Astrocyte of the hippocampus (primary cell): ENCODE measurements around the gene HEG1.

Experiments used
- DNase-seq: peaks from one replicate; pipeline ENCODE4 v3.0.0; 2011; ENCODE audit warnings: low read depth, low spot score

HEG1 gene

DNA sequence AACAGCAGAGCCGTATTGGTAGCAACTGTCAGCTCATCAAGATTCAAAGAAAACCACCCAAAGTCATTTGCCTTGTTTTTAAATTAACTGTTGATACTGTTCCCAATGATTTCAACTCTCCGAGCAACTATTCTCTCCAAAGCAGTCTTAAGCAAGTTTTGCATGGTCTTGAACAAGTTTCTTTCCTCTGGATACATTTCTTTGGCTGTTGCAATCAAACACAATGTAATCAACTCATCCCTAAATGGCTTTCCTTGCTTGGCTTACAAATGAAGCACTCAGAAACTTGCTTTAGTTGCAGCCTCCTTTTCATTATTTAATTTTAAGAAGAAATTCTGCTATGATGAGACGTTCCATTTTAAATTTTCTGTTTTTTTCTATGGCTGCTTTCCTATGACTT lies 105.8 kb downstream of the HEG1 start:
- no peak for DNase-seq

DNA sequence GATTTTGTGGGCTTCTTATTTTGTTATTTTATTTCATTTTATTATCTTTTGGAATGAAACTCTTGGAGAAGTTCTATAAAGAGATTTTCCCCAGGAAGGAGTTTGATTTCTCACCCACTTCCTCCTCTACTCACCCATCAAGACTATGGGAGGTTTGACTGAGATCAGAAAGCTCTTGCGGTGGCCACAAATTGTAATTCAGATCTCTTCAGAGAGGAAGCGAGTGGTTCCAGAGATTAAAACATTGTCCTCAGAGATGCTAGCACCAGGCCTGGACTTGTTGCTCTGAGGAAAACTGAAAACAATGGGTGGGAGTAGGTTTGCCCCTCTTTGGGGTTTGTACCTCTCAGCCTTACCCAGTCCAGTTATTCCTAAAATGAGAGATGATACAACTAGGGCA lies 113.2 kb downstream of the HEG1 start:
- DNase-seq, result no peak

DNA sequence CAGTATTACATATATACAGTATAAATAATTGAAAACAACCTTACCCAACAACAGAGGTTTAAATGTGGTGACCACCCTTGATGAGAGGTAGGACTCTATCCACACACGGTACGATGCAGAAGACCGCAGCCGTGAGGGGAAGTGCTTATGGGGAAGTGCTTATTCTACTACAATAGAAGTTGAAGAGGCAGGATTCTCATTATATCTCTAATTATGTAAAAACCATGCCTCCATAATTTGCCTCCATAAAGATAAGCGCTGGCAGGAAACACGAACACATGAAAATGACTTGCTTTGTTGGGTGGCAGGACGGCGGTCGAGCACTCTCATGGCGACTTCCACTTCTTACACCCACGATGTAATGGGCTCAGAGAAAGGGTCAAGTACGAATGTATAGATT lies 114.0 kb downstream of the HEG1 start:
- no peak for DNase-seq

DNA sequence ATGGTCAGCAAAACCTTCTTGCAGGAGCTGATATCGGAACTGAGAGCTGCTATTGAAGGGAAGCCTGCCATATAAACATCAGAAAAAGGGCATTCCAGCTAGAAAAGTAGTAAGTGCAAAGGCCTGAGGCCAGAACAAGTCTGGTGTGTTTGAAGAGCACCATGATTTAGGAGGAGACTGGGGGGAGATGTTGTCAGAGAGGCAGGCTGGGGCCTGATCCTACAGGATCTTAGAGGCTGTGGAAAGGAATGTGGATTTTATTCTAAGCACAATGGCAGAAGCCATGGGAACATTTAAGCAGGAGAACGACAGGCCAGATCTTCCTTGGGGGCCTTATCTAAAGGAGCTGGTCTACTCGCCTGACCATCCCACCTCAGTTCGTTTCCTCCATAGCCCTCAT lies 116.1 kb downstream of the HEG1 start:
- DNase-seq, result no peak

DNA sequence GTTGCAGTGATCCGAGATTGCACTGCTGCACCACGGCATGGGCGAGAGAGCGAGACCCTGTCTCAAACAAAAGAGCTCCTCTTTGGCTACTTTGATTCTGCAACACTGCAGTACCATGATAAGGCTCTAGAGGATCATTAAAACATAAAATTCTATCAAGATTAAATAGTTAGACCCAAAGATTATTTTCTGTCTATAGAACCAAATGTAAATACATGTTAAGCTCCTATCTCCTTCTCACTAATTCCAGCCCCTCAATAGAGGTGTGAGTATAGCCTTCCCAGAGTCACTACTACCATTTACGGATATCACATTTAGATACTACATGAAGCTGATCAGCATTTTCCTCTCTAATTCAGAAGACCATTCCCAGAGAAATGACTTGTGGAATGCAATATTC lies 116.9 kb downstream of the HEG1 start:
- DNase-seq, result no peak

DNA sequence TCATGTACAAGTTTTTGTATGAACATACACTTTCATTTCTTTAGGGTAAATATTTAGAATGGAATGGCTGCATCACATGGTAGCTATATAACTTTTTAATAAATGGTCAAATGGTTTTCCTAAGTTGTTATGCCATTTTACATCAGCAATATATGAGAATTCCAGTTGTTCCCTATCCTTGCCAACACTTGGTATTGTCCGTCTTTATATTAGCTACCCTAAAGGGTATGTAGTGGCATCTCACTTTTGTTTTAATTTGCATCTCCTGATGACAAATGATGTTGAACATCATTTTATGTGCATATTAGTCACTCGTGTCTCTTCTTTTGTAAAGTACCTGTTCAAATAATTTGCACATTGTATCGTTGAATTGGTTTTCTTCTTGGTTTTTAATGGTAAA lies 118.7 kb downstream of the HEG1 start:
- no peak for DNase-seq

DNA sequence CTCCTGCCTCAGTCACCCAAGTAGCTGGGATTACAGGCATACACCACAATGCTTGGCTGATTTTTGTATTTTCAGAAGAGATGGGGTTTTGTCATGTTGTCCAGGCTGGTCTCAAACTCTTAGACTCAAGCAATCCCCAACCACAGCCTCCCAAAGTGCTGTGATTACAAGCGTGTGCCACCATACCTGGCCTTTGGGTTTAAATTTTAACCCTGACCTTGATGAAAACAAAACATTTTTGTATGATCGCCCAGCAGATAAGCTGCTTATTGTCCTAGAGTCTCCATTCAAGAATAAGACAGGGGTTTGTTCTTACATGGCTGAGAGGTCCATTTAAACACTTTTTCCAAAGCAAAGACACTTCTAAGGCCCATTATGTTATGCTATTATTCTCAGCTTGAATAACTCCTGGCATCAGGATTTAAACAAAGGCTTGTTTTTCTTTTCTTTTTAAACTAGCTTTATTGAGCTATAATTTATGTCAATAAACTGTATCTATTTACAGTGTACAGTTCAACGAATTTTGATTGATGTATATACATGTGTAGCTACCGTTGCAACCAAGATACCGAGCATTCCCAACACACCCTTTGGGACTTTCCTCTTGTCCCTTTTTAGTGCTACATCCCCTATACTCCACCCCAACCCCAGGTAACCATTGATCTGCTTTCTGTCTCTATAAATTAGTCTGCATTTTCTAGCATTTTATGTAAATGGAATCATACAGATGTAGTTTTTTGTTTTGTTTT lies 119.8 kb downstream of the HEG1 start:
- DNase-seq, result no peak

DNA sequence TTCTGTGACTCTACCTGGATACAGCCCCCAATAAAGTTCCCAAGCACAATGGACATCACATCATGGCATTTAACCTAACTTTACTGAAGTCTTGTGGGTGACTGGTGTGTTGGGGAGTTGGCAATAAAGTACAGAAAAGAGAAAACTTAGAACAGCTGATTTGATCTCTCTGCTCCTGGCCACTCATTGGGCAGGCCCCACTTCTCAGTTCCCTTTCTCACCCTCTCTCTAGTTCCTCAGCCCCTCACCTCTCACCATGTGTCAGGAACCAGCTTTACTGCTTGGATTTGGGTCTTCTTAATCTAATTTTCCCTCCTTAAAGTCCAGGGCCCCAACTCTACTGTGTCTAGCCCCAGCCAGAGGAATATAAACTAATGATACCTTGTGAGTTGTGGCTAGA lies 120.5 kb downstream of the HEG1 start:
- DNase-seq, result no peak

DNA sequence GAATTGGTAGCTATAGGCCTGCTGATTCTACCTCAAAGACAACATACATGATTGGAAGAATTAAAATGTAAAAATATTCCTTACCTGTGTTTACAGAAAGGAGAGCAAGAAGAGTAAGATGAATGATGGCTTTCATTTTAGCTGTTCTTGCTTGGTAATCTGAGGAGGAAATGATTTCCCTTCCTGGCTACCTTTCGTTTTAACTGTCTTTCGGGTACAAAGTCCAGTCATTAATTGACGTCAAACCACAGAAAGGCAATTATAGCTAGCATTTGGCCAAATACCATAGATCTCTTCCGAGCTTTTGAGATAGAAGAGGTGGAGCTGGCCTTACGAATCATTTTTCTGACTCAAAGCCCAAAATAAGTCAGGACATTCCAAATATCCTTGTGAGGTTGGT lies 121.2 kb downstream of the HEG1 start, which contains the start of gene MUC13:
Gene MUC13 (minus strand): TSS at position 175 of the 400 bp plus-strand sequence. CDS start 39 bp downstream, at position 136.
- DNase-seq, result no peak

DNA sequence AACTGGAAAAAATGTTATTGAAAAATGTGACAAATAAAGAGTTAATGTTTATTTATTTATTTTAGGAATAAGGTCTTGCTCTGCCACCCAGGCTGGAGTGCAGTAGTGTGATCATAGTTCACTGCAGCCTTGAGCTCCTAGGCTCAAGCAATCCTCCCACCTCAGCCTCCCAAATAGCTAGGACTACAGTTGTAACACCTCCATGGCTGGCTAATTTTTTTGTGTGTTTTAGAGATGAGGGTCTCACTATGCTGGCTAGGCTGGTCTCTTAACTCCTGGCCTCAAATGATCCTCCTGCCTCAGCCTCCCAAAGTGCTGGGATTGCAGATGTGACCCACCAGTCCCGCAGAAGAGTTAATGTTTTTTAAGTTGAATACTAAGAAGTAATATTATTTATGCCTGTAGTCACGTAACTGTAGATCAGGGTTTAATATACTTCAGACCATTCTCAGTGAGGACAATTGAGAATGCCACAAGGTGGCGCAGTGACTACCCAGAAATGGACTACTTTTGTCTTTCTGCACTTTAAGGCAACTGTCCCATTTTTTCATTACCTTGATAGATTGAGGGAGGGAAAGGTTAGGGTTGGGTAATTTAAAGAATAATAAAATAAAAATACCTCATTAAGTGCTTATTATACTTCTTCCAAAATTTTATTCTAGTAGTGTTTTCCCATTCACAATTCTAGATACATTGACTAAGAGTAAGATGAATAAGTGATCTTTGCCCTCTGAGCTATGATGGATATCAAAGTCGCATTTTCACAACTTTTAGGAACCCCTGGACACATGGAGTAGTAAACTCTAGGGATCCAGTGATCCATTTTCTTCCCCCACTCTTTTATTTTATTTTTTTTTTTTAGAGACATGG lies 127.2 kb downstream of the HEG1 start:
- DNase-seq, result peak; percentile 81

DNA sequence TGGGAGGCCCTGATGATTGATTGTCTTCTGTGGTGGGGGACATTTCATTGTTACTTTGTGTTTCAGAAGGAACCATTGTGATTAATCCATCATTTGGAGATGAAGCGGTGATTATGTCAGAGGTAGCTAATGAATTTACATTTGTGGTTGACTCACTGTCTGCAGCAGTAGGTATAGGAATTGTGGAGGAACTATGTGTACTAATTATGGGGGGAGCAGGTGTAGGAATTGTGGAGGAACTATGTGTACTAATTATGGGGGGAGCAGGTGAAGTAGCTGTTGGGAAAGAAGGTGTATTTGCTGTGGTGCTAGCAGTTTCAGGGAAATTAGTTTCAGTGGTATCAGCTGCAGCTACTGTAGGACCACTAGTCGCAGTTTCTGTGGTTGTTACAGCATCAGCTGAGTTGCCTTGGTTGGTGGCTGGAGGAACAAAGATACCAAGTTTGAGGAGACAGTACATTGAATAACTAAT lies 128.2 kb downstream of the HEG1 start:
- no peak for DNase-seq

DNA sequence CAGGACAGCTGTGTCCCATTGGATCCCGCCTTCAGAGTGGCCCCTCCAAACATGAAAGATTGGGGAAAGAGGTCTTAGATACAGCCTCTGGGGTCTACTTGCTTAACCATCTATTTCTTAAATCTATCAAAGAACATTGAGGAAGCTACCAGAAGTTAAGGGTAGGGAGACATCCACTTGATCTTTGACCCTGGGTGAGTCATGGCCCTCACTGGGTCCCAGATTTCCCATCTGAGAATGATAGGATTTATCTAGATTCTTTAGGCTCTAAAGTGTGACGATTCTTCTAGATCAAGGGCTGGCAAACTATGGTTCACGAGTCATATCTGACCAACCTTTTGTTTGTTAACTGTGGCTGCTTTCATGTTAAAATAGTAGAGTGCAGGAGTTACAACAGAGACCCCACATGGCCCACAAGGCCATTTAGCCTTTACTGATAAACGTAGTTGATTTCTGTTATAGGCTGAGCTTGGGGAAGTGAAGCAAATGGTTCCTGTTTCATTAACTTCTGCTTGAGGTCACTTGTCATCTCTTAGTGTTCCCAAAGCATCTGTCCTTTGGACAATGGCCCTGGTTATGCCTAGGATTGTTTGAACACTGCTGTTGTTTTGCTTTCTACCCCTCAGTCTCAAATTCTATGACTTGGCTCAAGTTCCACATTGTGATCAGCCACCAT lies 129.2 kb downstream of the HEG1 start:
- DNase-seq, result no peak

DNA sequence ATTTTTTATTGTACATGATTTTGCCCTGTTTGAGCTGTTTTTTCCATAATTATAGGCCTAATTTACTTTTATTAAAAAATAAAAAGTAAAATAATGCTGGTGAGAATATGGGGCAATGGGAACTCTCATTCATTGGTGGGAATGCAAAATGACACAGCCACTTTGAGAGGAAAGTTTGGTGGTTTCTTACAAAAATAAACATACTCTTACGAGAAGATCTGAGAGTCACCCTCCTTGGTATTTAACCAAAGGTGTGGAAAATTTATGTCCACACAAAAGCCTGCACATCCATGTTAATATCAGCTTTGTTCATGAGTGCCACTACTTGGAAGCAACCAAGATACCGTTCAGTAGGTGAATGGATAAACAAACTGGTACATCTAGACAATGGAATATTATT lies 131.1 kb downstream of the HEG1 start:
- no peak for DNase-seq

DNA sequence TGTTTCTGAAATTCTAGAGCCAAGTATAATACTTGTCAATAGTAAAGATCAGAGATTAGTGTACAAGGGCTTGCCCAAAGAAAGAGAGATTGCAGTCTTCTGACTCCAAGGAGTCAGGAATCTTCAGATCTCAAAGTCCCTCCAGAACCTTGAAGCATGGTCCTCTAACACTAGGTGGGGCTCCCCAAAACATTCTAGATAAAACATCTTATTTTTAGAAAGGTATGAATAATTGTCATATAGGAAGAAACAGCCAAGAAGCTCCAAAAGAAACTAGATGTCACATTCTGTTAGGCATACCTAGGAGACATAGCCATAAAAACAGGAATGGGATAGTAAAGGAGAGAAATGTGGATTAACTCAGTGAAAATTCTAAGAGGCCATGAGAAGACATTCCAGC lies 132.0 kb downstream of the HEG1 start:
- no peak for DNase-seq

DNA sequence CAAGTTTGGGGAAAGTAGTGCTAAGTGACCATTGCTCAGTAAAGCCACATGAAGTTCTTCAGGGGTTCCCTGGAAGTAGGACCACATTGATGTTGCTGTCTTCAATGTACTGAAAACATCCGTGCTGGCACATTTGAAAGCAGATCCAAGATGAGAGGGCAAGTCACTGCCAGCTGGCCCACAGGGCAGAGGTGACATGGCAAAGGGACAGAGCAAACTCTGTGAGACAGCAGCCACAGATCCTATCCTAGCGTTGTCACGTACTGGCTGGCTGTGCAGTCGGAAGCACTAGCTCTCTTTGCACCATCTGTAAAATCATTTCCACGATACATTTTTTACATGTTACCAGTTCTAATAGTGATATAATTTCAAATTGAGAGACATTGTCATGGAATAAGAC lies 135.1 kb downstream of the HEG1 start:
- DNase-seq, result no peak

DNA sequence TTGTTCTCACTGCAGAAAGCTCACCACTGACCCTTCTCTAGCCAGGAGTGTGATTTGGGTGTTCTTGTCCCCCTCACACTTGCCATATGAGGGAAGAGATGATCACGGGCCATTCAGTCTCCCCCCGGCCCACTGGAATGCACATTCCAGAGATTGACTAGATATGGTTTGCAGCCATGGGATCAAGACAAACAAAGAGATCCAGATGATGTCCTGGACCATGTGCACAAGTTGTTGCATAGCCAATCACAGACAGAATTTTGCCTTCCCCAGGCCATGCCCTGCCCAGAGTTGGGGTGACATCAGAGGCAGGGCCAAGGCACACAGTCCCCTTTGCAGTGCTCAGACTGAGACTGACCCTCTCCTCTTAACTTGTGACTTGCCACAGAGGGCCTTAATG lies 136.0 kb downstream of the HEG1 start:
- no peak for DNase-seq

DNA sequence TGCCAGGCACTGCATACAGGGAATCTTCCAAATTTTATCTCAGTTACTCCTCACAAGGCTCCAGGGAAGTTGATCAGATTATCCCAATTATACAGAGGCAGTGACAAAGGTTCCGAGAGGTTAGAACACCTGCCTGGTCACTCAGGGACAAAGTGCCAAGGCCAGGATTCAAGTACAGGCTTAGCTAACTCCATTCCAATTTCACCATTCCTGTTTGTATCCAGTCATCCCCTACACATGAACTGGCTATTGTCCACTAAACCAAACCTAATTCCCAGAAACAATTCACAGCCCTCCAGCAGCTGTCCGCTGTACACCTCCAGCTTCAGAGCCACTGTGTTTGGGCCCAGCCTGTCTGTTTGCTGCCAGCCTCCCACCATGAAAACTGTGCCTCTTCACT lies 137.3 kb downstream of the HEG1 start:
- no peak for DNase-seq

DNA sequence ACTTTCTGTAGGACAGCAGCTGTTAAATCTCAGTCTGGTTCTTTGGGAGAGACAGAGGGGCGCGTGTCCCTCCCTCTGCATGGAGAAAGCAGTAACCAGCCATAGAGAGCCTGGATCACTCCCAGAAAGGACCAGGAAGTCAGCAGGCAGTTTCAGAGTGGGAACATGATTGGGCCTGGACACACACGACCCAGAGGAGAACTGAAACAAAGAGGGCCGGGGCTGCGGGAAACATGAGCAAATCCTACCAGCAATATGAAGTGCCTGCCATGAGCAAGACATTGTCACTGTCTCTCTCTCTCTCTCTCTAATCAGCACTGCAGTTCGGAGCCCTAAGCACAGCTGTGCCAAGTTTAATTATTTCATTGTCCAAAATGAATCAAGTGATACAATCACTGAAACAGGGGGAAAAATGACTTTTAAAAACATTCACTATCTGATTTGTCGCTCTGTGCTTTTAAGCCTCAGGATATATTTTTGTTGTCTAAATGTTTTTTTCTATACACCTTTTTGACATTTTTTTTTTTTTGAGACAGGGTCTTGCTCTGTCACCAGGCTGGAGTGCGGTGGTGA lies 138.9 kb downstream of the HEG1 start:
- DNase-seq, result no peak
